ENCODE data around the gene GPATCH8.
A peak's percentile ranks its signal among the peaks of the same experiment; 100 is the strongest.
"Not testable (repeated sequence)": the region's sequence is repeated elsewhere in the genome, so short reads cannot be mapped to it uniquely, and the experiment has no call there.

GPATCH8 gene

DNA sequence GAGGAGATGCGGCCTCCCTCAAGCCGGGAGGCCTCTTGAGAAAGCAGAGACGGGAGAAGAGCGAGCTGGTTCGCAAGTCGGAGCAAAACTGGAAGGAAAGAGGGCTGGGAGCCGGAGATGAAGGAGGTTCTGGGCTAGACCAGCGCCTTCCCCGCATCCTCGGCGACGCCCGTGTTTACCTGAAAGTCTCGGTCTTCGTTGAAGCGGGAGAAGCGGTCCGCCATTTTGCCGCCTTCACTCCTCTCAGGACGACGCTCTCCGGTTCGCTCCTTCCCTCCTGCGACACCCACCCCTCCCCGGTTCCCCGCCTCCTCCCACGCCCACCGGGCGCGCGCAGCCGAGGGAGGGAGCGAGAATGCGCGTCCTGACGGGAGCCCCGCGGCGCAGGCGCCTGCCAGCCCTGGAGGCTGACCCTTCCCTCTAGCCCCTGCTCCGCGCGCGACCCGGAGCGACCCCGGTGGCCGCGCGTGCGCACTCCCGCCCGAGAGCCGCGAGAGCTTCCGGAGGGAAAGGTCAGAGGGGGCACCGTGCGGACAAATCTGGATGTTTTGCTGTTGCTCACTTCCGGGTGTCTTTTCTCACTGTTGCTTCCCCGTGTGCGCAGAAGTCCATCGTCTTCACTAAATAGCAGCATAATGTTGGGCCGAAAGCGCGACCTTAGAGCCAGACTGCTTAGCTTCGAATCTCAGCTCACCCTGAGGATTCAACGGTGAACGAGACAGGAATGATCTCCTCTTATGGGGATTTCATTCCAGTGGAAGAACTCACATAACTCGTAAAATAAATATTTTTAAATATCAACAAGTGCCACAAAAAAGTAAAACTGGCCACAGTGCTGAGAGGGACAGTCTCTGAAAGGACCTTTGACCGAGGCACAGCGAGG is at the start of gene GPATCH8:
Gene GPATCH8, minus strand, starts transcription at position 260 of the 883 bp plus-strand sequence. Its CDS starts 36 bp downstream, at position 224.
- peak; percentile 83 to 93 (median 92) for DNase-seq

DNA sequence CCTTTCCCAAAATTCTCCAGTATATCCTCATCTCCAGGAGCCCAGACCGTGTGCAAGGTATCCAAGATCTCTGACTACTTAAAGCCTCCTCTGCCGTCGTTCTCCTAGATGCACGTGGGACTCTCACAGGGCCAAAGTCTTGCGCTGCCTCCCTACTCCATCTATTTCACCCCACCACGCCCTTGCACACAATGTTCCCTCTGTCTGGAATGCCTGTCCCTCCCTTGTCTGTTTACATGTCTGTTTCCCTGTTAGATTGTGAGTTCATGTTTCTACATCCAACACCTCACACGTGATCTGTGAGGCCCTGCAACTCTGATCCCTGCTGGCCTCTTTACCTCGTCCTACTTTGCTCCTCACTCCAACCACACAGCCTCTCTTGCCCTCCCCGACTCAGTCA is 49.2 kb upstream of the GPATCH8 start:
- no peak for DNase-seq

DNA sequence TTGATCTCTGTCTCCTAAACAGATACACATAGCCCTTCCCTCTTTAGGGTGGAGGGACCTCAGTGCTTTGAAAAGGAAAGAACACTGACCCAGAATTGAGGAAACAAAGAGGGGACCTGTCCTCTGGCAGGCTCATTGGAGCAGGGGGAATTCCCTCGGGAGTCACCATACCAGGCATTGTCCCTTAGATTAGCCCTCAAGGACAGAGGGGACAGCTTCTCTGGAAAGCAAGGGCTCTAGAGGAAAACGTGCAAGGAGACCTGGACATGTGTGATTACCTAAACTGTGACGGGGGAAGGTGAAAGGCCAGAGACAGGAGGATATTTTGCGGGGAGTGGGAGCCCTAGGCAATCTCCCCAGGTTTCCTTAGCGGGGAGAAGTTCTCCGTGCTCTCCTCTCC is 46.5 kb upstream of the GPATCH8 start:
- no peak for DNase-seq

DNA sequence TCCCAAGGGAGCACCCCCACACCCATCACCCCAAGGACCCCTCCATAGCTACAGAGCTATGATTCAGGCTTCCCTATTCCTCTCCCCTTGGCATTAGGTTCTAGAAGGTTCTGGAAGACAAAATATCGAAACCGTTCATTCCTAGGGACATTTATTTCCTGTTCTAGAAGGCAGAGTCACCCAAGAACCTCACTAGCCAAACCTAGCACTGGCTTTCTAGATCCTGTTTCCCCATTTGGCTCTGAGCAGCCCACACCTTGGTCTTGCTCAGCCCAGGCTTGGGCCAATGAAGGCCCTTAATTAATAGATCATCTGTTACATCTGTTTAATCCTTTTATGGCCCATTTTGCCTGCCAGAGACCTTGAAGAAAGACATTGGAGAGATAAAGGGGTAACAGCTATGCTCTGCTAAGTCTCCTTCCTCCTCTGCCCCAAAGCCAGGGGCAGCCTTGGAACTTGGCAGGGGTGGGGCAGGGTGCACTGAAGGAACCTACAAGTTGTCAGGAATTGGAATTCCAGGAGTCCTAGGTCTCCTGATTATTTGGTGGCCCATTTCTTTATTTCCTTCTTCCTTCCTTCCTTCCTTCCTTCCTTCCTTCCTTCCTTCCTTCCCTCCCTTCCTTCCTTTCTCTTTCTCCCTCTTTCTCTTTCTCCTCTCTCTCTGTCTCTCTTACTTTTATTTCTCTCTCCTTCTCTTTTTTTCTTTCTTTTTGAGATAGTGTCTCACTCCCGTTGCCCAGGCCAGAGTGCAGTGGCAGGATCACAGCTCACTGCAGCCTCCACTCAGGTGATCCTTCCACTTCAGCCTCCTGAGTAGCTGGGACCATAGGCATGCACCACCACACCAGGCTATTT is 45.4 kb upstream of the GPATCH8 start:
- no peak for DNase-seq

DNA sequence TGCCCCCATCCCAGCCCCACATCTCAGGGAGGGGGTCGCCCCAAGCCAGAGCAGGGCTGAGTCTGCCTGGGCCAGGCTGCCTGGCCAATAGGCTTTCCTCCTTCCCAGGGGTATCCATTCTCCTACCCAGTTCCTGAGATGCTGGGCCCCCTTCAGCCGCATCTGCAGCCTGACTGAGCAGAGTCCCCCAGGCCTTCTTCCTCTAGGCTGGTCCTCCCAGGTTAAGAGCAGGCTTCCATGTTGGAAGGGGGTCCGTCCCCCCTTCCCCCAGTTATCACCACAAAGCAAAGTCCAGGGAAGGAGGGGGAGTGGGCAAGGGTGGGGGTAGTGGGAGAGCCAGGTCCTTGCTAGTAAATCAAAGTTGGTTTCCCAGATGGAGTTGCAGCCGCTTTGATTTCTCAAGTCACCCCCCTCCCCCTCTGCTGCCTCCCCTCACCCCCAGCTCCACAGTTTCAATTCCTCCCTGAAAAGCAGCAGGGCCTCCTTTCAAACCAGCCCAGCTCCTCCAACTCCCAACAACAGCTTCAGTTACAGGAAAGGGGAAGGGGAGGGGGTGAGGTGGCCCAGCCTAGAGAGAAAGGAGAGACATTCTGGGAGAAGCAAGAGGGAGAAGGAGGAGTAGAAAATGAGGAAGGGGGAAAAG is 44.5 kb upstream of the GPATCH8 start:
- no peak for DNase-seq

DNA sequence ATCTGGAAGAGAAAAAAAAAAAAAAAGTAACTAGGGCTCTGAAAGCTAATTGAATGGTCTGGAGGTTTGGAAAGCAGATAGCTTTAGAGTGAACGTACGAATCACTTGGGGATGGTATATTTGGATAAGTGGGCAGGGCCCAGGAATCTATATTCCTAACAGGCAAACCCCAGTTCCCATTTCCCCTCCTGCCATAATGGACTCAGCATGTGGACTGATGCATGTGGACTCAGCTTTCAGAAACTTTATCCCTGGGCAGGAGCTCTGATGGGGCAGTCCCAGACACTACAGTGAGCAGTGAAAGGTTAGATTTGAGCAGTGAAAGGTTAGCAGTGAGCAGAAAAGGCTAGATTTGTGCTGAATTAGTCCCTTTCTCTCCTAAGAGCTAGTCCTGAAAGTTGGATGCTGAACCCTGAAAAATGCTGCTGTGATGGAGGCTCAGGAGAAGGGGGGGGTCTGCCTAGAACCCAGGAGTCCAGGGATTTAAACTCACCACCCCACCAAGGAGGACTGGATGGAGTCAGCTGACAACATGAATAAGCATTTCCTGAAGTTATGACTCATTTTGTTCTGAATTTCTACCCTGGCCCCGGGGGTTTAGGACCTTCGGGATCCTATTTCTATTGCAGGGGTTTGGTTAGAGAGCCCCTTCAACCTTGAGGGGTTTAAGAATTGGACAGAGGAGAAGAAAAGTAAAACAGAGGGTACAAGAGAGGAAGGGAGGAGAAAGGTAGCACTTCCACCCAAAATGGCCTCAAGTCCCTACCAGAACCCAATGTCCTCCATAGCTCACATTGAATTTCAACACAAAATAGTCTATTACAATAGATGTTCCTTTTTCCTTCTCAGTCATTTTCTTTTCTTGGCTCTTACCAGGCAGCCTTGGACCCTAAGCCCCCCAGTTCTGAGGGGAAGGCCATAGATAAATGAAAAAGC is 43.7 kb upstream of the GPATCH8 start:
- no peak for DNase-seq

DNA sequence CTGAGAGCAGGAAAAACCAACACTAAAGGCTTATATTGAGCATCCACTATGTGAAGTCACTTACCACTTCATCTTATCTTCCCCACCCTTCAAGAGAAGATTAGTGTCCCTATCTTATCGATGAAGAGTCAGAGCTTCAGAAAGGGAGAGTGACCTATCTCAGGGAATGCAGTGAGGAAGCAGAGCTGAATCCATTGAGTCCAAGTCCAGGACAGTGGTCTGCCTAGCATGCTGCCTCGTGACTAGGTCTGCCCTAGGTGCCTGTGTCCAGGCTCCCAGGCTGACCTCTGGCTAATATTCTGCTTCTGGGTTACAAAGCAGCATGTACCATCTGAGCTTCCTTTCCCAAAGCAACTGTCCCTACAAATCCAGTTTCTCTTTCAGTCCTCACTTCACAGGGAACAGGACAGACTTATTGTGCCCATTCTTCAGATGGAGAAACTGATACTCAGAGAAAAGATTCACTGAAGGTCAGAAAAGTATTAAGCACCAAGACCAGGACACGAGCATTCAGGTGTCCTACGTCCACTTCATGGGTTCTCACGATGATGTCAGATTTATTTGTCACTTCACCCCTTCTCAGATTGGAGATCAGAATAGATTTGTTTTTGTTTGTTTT is 40.8 kb upstream of the GPATCH8 start:
- no peak for DNase-seq

DNA sequence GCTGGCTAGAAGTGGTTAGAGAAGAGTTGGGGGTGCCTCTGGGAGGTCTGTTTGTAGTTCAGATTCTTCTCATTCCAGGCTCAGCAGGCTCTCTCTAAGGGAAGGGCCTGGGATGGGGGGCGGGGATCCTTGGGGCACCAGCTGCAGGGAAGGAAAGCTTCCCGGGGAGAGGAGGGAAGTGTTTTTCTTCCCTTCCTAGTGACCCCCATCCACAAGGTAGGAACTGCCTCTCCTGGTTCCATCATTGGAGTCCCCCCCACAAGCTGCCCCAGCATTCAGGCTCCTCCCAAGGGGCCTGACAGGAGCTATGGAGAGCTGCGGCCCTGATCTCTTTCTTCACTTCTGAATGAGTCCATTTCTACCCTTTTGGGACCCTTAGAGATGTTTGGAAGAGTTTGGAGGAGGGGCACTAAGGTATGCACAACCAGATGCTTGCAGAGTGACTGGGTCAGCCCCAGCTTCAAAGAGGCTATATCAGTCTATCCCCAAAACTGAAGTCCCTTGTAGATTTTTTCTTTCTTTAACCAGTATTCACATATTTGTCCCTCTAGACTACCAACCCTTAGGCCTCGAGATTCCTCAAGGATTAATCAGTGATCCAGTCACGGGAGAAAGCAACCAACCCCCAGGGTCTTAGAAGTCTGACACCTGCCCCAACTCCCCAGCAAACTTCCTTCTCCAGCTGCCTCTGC is 40.2 kb upstream of the GPATCH8 start:
- no peak for DNase-seq

DNA sequence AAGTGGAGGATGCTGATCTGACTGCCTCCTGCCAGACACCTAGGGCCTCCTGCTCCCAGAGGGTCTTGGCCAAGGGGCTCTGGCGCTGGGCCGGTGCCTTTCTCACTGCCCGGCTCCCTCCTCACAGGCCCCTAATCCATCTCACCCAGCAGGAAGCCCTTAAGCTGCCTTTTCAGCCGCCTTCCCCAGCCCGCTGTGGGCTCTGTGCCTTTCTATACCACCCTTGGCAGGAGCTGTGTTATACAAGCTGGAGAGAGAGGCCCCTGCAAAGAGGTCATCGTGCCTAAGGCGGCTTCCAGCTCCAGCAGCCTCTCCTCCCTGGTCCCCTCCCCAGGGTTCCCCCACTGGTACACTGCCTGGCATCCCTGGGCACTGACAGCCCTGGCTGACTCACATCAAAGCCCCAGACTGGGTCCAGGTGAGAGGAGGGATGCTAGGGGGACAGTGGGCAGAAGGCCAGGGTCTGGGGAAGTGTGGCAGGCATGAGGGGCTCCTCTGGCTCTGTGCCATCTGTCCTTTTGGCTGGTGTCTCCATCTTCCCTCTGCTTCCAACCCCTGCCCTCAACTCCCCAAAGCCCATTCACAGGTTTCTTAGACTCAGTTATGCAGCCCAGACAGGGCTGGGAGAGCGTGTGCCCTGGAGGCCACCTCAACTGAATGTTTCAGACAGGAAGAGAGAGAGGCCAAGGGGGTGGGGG is 38.8 kb upstream of the GPATCH8 start:
- no peak for DNase-seq

DNA sequence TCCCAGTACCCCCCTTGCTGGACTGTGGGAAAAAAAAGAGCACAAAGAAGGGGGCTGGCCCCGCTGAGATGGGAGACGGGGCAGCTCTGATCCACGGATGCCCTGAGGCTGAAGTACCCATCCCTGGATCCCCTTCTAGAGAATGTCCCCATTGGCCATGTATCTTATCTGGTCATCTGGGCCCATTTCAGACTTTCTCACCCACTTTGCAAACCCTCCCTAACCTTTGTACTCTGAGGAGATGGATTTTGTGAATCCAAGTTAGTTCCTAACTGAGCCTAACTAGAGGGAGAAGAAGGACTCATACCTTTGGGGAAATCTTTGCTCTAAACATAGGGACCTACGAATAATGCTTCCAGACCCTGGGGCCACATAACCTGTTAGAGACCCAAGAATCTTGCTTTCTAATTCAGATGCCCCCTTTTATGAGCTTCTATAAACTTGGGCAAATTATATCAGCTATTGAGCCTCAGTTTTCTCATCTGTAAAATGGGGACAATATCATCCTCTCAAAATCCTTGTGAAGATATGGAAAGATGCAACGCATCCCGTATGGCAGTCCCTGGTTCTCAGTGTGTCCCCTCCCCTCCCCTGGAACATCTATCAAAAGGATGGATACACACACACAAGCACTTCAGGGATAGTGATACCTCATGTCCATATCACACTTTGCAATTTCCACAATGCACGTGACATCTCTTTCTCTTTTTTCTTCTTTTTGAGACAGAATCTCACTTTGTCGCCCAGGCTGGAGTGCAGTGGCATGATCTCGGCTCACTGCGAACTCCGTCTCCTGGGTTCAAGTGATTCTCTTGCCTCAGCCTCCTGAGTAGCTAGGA is 37.3 kb upstream of the GPATCH8 start:
- DNase-seq: no peak

DNA sequence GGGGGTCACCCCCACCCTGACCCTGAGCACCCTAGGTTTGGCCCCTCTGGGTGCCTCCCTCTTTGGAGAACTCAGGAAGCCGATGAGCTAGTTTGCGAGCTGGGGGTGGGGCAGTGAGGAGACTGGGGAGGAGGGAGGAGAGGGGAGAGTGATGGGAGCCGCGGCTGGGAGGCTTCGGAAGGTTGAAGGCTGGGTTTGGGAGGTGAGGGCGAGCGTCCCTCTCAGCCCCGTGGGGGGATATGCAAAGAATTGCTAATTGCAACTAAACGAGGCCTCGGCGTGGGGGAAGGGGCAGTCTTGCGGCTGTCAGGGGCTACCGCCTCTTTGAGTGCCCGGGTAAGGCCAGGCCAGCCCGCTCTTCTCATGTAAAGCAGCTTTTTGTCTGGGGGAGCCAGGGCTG is 36.5 kb upstream of the GPATCH8 start:
- no peak for DNase-seq

DNA sequence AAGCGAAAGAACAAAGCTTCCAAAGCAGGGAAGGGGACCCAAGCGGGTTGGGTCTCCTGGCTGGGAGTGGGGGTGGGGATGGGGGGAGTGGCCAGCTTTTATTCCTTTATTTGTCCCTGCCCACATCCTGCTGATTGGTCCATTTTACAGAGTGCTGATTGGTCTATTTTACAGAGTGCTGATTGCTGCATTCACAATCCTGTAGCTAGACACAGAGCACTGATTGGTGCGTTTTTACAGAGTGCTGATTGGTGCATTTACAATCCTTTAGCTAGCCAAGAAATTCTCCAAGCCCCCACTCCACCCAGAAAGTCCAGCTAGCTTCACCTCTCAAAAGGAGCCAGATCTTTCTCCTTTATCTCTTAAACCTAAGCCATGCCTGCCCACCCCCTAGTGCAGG is 34.7 kb upstream of the GPATCH8 start:
- not testable (repeated sequence) for DNase-seq

DNA sequence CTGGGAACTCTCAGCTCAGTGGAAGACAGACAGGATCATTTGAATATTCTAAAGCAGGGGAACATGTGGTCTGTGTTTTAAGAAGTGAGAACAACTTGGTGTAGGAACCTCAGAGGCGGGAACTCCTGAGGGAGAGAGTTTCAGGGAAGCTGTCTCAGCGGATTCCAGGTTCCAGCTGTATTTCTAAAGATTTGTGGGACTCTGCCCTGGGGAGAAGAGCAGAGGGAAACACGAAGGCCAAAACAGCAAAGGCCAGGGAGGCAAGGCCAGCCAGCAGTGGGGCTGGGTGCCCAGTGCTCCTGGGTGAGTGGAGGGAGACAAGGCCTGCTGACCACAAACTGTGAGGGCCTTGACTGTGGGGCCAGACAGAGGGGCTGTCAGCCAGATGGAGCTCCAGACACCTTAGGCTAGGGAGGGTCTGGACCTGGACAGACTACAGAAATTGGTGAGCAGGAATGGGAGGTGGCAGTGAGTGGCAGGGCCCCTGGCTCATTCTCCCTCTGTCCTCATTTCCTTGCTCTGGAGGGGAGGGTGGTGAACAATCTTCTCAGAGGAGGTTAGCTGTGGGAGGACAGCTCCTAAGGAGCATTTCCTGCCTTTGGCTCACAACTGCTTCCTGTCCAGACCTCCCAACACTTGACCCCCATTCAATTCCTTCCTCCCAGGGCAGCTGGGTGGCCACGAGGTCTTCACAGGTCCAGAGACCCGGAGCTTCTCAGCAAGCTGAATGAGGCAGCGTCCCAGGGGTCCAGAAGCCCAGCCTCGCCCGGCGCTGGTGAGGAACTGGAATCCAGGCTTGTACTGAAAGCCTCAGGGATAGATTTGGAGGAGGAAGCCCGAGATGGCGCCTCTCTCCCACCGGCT is 33.1 kb upstream of the GPATCH8 start:
- no peak for DNase-seq

DNA sequence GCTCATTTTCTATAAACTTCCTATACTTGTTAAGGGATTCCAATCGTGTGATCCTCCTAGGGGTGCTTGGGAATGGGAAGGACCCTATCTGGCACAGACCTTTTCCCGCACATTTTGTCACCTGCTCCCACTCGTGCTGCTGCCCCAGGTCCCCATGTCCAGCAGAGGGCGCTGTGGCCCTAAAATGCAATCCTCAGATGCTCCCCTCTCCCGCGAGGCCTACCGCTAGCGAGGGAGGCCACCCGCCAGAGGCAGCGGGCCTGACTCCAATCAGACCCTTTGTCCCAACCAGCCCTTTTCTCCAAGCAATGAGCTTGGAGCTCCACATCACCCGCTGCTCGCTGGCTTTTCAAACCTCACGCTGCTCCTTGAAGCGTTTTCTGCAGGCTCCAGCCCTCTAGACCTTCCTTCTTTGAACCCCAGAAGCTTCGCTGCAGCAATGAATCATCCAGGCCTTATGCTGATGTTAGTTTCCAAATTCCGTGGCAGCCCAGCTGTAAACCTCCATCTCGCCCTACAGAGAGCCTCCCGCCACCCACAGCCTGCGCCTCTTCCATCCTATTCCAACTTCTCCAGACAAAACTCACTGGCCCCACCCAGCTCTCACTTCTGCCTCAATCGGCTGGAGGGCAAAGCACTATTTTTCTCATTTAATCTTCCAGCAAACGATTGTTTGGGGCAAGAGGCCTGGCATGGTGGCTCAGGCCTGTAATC is 30.5 kb upstream of the GPATCH8 start:
- DNase-seq: peak; percentile 52 to 80 (median 74)

DNA sequence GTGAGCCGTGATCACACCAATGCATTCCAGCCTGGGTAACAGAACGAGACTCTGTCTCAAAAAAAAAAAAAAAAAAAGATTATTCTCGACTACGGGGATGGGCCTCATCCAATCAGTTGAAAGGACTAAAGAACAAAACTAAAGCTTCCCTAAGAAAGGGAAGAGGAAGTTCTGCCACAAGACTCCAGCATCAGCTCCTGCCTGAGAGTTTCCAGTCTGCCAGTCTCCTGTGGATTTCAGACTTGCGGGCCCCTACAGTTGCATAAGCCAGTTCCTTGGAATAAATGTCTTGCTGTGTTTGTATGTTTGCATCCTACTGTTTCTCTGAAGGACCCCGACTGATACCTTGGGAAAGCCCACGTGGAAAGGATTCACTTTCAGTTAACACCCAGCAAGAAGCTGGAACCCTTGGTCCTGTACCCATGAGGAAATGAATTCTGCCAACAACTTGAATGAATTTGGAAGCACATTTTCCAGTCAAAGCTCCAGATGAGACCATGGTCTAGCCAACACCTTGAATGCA is 27.8 kb upstream of the GPATCH8 start:
- no peak for DNase-seq

DNA sequence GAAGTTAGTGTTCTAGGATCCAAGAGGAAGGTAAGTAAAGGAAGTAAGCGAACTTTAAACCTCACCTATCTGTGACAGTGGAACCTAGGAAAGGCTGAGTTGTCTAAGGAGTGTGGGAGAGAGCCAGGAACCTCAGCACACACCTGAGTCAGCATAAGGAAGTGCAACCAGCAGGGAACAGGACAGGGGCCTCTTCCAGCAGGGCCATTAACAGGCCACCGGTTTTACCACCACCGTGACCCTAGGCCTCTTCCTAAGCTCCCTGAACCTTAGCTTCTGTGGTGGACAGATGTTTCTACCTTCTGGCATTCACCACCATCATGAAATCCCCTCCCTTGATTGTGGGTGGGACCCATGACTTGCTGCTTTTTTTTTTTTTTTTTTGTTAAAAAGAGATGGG is 26.7 kb upstream of the GPATCH8 start:
- no peak for DNase-seq

DNA sequence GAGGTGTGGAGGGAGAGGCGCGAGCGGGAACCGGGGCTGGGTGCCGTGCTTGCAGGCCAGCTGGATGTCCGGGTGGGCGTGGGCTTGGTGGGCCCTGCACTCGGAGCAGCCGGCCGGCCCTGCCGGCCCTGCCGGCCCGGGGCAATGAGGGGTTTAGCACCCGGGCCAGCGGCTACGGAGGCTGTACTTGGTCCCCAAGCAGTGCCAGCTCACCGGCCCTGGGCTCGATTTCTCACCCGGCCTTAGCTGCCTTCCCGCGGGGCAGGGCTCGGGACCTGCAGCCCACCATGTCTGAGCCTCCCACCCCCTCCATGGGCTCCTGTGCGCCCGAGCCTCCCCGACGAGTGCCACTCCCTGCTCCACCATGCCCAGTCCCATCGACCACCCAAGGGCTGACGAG is 24.7 kb upstream of the GPATCH8 start:
- DNase-seq: no peak

DNA sequence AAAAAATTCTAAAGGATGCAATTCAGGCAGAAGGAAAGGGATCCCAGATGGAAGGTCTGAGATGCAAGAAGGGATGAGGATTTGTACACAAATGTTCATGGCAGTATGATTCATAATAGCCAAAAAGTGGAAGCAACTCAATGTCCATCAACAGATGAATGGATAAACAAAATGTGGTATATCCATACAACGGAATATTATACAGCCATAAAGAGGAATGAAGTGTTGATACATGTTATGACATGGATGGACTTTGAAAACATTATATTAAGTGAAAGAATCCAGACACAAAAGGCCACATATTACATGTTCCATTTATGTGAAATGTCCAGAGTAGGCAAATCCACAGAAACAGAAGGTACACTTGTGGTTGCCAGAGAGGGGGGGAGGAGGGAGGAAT is 23.9 kb upstream of the GPATCH8 start:
- no peak for DNase-seq

All from stimulated activated naive CD4-positive, alpha-beta T cell (primary cell).